ENCODE measurements around the gene USP54.

The USP54 gene

DNA sequence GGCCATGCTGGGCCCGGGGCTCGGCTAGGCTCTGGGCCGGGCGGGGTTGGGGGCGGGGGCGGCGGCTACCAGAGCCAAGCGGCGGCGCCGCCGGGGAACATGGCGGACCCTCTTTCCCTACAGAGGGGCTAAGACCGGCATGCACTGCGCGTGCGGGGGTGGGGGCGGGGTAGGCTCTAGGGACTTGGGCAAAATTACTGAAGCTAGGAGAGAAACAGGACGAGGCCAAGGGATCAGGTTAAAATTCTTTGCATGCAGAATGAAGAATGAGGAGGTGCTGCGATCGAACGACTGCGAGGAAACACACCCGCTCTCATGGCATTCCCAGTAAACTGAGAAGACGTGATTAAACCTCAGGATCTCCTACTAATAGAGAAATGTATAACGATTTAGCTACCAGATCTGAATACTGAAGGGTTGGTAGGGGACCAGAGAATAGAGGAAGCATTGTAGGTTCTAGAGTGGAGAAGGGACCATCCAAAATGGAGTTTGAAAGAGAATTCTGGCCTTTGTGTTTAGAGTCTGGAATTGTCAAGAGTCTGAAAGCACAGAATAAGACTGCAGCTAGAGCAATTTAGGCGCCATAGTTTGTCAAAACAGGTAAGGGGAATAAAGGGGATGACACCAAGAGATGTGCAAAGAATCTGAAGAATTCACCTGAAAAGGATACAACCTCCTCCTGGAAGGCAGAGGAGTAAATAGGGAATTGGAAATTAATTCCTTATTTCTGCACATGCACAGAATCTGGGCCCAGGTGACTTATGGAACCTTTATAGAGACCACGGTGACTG is 95.1 kb downstream of the USP54 start, which contains the start of gene PPP3CB:
TSS of gene PPP3CB (minus strand) at position 141 of the 791 bp plus-strand sequence. CDS start at position 6, 135 bp downstream.
- peak; percentile 98 for DNase-seq (ENCODE audit: low read depth)
- TF ChIP-seq, protein P1, sequence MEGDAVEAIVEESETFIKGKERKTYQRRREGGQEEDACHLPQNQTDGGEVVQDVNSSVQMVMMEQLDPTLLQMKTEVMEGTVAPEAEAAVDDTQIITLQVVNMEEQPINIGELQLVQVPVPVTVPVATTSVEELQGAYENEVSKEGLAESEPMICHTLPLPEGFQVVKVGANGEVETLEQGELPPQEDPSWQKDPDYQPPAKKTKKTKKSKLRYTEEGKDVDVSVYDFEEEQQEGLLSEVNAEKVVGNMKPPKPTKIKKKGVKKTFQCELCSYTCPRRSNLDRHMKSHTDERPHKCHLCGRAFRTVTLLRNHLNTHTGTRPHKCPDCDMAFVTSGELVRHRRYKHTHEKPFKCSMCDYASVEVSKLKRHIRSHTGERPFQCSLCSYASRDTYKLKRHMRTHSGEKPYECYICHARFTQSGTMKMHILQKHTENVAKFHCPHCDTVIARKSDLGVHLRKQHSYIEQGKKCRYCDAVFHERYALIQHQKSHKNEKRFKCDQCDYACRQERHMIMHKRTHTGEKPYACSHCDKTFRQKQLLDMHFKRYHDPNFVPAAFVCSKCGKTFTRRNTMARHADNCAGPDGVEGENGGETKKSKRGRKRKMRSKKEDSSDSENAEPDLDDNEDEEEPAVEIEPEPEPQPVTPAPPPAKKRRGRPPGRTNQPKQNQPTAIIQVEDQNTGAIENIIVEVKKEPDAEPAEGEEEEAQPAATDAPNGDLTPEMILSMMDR (IDR thresholded peaks at IDR 0.05; ENCODE audit: insufficient read depth, low read depth, low read length, missing control alignments): no peak
- peak within 1 kb of the TSS; percentile 83 for H3K4me3 ChIP-seq (ENCODE audit: low read depth, low read length)

DNA sequence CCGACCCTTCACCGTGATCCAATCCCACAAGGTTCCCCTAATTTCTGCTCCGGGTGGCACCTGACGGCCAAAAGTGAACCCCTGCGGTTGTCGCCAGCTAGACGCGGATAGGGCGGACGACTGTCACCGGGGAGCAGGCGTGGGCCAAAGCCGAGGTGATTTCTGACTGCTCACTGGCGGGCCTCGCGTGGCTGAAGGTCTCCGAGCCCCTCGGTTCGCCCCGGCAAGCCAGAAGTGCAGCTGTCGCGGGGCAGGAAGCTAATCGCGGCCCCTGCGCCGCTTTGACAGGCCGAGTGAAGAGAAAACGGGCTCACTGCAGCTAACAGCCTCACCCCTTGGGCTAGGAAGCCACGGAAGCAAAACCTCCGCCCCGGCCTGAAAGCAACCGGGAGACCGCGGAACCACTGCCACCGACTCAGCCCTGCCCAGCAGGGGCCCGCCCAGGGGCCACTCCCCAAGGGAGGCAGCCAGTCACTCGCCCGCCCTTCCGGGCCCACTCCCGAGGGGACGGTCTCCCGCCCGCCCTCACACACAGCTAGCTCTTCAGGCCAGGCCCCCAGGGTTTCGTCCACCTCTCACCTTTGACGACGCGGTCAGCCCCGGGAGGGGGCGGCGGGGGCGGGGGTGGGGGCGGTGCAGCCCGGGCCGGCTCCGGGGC is 95.8 kb downstream of the USP54 start:
- DNase-seq (ENCODE audit: low read depth): peak; percentile 96
- TF ChIP-seq, protein P1 (IDR thresholded peaks at IDR 0.05; ENCODE audit: insufficient read depth, low read depth, low read length, missing control alignments): no peak
- H3K4me3 ChIP-seq (ENCODE audit: low read depth, low read length): peak overlapping the region; percentile 55

DNA sequence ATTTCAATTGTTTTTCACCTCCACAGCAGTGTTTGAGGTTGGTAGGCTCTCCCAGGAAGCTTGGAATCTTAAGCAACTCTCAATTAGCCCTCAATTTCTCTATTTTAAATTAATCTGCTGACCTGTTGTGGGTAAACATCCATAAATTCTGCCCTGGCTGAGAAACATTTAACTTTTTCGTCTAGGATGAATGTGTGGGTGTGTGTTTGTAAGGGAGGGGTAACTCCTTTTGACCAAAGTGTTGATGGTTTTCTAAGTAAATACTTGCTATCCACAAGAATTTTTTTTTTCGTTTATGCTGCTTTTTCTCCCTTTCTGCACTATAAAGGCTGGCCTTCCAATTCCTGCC is 96.3 kb downstream of the USP54 start:
- no peak for DNase-seq (ENCODE audit: low read depth)
- TF ChIP-seq, protein P1 (IDR thresholded peaks at IDR 0.05; ENCODE audit: insufficient read depth, low read depth, low read length, missing control alignments): no peak
- H3K4me3 ChIP-seq (ENCODE audit: low read depth, low read length): peak overlapping the region; percentile 55

DNA sequence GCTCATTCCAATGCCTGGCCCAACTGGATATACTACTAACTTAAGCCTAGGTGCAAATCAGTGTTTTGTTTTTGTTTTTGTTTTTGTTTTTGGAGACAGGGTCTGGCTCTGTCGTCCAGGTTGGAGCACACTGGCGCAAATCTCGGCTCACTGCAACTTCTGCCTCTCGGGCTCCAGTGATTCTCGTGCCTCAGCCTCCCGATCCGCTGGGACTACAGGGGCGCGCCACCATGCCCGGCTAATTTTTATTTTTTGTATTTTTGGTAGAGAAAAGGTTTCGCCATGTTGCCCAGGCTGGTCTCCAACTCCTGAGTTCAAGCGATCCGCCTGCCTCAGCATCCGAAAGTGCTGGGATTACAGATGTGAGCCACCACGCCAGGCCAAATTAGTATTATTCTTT is 96.9 kb downstream of the USP54 start:
- DNase-seq (ENCODE audit: low read depth): no peak
- H3K4me3 ChIP-seq (ENCODE audit: low read depth, low read length): peak overlapping the region; percentile 55
- TF ChIP-seq, protein P1 (IDR thresholded peaks at IDR 0.05; ENCODE audit: insufficient read depth, low read depth, low read length, missing control alignments): no peak

DNA sequence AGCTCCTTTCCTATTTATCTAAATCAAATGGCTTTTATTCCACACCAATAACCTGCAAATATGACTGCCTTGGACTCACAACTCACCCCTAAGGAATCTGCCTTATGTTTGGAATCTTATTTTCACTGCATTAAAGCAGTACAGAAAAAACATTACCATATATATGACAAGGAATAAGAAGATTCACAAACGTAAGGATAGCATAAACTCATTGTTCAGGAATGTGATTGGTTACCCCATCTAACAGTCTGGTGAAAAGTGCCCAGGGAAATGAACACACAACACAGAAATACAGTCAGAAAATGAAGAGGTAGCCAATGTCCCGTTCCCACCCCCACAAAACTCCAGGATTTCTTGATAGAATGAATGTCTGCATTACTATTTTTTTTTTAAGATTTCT is 97.4 kb downstream of the USP54 start:
- peak overlapping the region; percentile 55; the same call in 1 of the 2 replicates for H3K4me3 ChIP-seq (ENCODE audit: low read depth, low read length)
- TF ChIP-seq, protein P1 (IDR thresholded peaks at IDR 0.05; ENCODE audit: insufficient read depth, low read depth, low read length, missing control alignments): no peak
- DNase-seq (ENCODE audit: low read depth): no peak

DNA sequence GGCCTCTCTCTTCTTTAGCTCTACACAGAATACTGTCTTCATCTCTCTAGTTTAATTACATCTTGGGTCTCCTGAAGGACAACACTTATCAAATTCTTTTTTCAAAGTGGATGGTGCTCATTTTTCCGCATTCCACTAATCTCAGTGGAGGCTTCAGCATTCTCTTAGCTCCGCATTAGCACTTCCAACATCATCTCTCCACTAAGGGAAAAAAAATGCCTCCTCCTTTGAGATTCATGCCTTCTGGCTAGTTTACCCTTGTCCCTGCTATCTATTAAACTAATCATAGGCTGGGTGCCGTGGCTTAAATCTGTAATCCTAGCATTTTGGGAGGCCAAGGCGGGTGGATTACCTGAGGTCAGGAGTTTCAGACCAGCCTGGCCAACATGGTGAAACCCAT is 104.5 kb downstream of the USP54 start:
- no peak overlapping the region for H3K4me3 ChIP-seq (ENCODE audit: low read depth, low read length)
- no peak for DNase-seq (ENCODE audit: low read depth)
- TF ChIP-seq, protein P1 (IDR thresholded peaks at IDR 0.05; ENCODE audit: insufficient read depth, low read depth, low read length, missing control alignments): no peak
